Coronary artery (tissue), 2 donors: ENCODE results near the gene PRKG1.

Source experiments
- DNase-seq: peaks from one replicate; pipeline ENCODE4 v3.0.0-alpha.2; 2017; ENCODE audit warnings: low spot score
- H3K27ac ChIP-seq, 2 donors: fragments of 200-600 bp; sonication (generic); one replicate each; pipeline ENCODE4 v1.5.1; 2016 to 2019
- H3K4me3 ChIP-seq: fragments of 200-600 bp; sonication (generic); 2 replicates; pipeline ENCODE4 v1.5.1; 2016; ENCODE audit warnings: mild to moderate bottlenecking, moderate library complexity
- TF ChIP-seq, protein P1 (sequence below): fragments of 200-600 bp; sonication (generic); IDR thresholded peaks from one replicate; pipeline ENCODE4 v1.5.1; 2019; ENCODE audit warnings: antibody characterized with exemption

Gene PRKG1

DNA sequence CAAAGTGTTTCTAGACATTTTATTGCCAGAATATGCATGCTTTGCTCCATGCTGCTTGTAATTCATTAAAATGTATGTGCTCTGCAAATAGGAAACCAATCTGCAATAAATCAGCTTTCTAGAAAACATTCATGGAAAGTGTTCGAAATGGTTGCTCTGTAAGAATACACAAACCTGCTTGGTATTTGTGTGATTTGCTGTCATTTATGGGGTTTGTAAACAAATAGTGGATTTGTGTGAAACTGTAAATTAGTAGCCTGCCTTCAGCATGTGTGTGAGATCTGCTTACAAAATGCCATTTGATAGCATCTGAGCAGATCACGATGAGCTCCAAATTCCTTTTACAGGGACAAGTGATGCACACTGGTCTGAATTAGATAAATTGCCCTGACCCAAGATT is 844.2 kb downstream of the PRKG1 start:
- DNase-seq = no peak

DNA sequence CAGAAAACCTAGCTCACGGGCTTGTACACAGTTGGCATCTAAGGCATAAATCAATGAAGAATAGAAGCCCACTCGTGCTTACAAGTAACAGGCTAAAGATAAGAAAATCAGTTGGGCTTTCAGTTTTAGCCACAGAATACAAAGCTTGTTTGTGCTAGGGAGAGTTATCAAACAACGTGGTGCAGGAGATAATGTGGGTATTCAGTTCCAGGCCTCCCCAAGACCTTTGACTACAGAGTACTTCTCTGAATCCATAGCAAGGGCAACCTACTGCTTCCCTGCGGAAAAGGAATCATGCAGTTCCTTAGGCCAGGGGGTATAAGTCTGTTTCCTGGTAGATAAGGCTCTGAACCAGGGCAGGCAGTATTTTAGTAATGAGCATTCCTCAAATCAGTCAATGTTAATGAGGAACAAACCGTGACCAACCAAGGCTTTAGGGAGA is 844.6 kb downstream of the PRKG1 start:
- TF ChIP-seq, protein P1, sequence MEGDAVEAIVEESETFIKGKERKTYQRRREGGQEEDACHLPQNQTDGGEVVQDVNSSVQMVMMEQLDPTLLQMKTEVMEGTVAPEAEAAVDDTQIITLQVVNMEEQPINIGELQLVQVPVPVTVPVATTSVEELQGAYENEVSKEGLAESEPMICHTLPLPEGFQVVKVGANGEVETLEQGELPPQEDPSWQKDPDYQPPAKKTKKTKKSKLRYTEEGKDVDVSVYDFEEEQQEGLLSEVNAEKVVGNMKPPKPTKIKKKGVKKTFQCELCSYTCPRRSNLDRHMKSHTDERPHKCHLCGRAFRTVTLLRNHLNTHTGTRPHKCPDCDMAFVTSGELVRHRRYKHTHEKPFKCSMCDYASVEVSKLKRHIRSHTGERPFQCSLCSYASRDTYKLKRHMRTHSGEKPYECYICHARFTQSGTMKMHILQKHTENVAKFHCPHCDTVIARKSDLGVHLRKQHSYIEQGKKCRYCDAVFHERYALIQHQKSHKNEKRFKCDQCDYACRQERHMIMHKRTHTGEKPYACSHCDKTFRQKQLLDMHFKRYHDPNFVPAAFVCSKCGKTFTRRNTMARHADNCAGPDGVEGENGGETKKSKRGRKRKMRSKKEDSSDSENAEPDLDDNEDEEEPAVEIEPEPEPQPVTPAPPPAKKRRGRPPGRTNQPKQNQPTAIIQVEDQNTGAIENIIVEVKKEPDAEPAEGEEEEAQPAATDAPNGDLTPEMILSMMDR = no peak
- Histone ChIP-seq H3K4me3 (no peak overlapping the region), H3K27ac (peak overlapping the region in 1 of 2 donors; percentile 12)
- DNase-seq = no peak

More for the DNA sequence above, 844.2 kb downstream of the PRKG1 start:
- no peak overlapping the region for H3K4me3 ChIP-seq
- TF ChIP-seq, protein P1 = no peak
- no peak overlapping the region for H3K27ac ChIP-seq

DNA sequence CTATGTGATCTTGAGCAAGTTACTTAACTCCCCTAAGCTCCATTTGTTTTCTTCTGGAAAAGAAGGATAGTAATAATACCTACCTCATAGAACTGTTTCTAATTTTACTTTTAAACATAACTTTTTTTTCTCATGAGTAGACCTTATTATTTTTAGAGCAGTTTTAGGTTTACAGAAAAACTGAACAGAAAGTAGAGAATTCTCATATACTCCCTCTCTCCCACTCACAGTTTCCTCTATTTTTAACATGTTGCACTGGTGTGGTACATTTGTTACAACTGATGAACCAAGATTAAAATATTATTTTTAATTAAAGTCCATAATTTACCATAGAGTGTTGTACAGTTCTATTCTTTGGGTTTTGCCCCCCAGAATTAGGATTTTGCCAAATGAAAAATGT is 846.4 kb downstream of the PRKG1 start:
- TF ChIP-seq, protein P1 = no peak
- no peak for DNase-seq
- Histone ChIP-seq H3K27ac (peak overlapping the region in 1 of 2 donors; percentile 9), H3K4me3 (no peak overlapping the region)

DNA sequence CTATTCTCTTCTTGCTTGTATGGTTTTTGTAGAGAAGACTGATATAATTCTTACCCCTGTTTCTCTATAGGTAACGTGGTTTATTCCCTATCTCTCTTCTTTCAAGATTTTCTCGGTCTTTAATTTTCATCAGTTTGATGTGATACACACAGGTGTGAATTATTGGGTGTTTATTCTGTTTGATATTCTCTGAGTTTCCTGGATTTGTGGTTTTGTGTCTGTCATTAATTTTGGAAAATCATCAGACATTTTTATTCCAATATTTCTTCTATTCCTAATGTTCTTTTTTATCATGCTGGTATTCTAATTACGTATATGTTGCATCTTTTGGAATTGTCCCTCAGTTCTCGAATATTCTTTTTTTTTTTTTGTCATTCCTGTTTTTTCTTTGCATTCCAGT is 850.1 kb downstream of the PRKG1 start:
- Histone ChIP-seq H3K27ac (no peak overlapping the region), H3K4me3 (no peak overlapping the region)
- TF ChIP-seq, protein P1 = no peak
- DNase-seq = no peak

DNA sequence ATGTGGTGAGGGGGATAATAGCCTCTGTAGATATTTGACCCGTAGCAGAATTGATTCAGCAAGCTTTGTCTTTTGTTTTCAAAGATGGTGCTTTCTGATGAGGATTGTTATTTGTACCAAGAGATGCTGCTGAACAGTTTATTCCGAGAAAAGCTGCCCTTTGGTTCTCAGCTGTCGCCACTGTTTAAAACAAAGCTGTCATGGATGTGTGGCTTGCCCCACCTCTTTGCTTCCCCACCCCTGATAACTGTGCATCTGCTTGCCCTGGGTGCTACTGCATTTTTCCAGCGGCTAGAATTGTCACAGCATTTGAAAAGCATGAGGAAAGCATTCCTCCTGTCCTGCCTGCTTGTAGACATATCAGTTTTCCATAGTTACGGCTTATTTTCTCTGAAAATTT is 852.0 kb downstream of the PRKG1 start:
- TF ChIP-seq, protein P1 = no peak
- H3K4me3 ChIP-seq = no peak overlapping the region
- no peak for DNase-seq
- no peak overlapping the region for H3K27ac ChIP-seq

DNA sequence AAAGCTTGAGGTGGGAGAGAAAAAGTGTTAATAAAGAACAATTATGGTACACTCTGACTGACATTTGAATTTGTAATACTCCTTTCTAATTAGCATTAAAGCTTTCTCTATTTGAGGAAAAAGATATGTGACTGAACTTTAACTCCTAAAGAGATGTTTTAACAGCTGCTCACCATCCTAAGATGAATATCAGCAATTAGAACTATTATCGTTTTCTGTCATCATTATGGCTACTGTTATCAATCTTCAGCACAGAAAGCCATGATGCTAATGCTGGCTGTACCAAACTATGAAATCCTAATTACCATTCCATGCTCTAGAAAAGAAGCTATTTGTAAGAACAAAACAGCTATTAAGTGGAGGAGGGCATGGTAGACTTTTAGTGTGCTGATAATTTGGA is 853.9 kb downstream of the PRKG1 start:
- DNase-seq = no peak
- H3K4me3 ChIP-seq = no peak overlapping the region
- TF ChIP-seq, protein P1 = no peak
- no peak overlapping the region for H3K27ac ChIP-seq

DNA sequence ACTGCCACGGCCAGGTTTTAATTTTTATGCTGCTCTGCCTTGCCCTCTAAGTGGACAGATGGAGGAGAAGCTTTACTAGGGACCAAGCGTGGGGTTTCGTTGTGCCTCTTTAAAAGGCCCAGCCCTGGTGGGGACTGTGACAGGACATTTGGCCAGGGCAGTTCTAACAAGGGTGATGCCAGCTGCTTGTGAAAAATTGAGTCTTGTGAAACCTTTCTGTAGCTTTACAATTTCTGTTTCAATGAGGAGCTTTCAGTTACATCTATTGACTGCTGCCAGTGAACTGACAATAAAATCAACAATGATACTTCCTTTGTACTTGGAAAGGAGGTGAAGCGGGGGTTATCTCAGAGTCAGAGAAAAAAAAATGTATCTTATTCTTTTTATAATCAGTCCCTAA is 858.2 kb downstream of the PRKG1 start:
- DNase-seq = no peak
- Histone ChIP-seq H3K27ac (no peak overlapping the region), H3K4me3 (no peak overlapping the region)
- TF ChIP-seq, protein P1 = no peak
